Measurements from ENCODE around the gene ACKR2. TPM values are rescaled to one million over a fixed set of nuclear protein-coding genes. Genes with fewer than 3 reads are reported as not detected.
A peak's percentile ranks its signal among the peaks of the same experiment; 100 is the strongest.
"Not testable (repeated sequence)": the region's sequence is repeated elsewhere in the genome, so short reads cannot be mapped to it uniquely, and the experiment has no call there.

Gene ACKR2
- total RNA-seq, 4 donors from 2014 or later = 5.6 to 15.3 (median 10.7) TPM

DNA sequence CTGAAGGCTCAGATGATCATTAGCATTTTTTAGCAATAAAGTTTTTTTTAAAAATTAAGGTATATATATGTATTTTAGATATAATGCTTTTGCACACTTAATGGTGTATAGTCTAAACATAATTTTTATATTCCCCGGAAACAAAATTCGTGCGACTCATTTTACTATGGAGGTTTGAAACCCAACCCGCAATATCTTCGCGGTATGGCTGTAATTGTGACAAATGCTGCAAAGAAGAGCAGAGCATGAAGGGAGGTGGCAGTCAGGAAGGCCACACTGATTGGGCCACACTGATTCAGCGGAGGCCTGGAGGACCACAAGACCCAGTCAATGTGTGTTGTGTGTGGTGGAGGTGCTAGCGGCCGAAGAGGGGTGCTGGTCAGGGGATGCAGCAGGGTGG lies 70.9 kb downstream of the ACKR2 start:
- Histone ChIP-seq H3K27ac (peak overlapping the region in 1 of 3 donors; percentile 81), H3K27me3 (no peaks in the 10 kb centered on the region), H3K9me3 (no peaks in the 10 kb centered on the region), H3K4me1 (peaks cover 5 to 7% of the 10 kb centered on the region in 2 donors), H3K4me3 (replicated peaks in 1 of 3) (peak overlapping the region in 1 of 3 donors; percentile 76), H3K36me3 (no peaks in the 10 kb centered on the region)
- TF ChIP-seq, protein P1, sequence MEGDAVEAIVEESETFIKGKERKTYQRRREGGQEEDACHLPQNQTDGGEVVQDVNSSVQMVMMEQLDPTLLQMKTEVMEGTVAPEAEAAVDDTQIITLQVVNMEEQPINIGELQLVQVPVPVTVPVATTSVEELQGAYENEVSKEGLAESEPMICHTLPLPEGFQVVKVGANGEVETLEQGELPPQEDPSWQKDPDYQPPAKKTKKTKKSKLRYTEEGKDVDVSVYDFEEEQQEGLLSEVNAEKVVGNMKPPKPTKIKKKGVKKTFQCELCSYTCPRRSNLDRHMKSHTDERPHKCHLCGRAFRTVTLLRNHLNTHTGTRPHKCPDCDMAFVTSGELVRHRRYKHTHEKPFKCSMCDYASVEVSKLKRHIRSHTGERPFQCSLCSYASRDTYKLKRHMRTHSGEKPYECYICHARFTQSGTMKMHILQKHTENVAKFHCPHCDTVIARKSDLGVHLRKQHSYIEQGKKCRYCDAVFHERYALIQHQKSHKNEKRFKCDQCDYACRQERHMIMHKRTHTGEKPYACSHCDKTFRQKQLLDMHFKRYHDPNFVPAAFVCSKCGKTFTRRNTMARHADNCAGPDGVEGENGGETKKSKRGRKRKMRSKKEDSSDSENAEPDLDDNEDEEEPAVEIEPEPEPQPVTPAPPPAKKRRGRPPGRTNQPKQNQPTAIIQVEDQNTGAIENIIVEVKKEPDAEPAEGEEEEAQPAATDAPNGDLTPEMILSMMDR (IDR thresholded peaks at IDR 0.05) = no peak
- no peak for TF ChIP-seq POLR2A (IDR thresholded peaks at IDR 0.05)
- WGBS, 2 donors = 84 to 86% methylated on average over 9 of the region's 9 CpGs
- DNase-seq = no peak
- intact Hi-C loops (cut with DNase I) = loop anchor here (5.0 kb wide), 1 partner anchor 98 kb away; no protein-coding TSS in a partner anchor

DNA sequence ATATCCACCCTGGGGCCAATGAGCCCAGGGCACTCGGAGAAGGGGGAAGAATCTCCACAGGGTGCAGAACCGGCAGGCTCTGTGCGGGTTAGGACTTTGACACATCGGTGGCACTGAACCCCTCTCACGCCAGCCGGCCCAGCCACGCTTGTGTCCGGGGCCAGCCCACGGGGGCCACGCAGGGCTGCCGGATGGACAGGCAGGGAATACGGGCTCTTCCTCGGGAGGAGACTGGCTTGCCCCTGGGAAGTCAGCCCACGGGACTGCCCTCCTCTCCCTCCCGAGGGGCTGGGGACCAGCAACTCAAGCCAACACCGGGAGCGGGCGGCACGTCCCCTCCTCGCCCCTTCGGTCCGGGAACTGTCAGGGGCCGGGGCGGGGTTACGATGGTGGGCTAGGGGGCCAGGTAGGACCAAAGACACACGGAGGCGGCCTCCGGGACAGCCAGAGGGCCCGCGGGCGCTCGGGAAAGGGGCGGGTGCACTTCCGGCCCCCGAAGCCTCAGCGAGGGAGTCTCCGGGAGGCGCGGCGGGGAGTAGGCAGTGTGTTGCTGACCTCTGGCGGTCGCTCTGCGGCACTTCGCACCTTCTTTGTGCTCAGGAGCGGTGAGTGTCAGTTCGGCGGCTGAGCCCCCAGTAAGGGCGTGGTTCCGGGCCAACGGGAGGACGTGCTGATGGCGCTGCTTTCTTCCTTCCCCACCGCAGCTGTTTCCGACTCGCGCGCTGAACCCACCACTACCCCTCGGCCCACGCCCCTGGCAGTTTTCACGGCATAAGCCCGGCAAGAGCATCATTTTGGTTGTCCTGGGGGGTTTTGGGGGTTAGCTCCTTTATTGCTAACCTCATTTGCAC lies 71.6 kb downstream of the ACKR2 start:
- WGBS, 2 donors = 1 to 4% methylated on average over 15 to 17 of the region's 61 CpGs
- no peaks in the 10 kb centered on the region for H3K27me3 ChIP-seq
- H3K4me1 ChIP-seq = peaks cover 5 to 7% of the 10 kb centered on the region in 2 donors
- peak in 1 of 2 donors; percentile 31 for TF ChIP-seq POLR2A (IDR thresholded peaks at IDR 0.05)
- TF ChIP-seq, protein P1 (IDR thresholded peaks at IDR 0.05) = peak; percentile 79 to 95 (median 86)
- peak; percentile 83 to 88 for DNase-seq
- no peaks in the 10 kb centered on the region for H3K9me3 ChIP-seq
- no peaks in the 10 kb centered on the region for H3K36me3 ChIP-seq
- intact Hi-C loops (cut with DNase I) = loop anchor here (5.0 kb wide), 1 partner anchor 99 kb away; no protein-coding TSS in a partner anchor
- H3K4me3 ChIP-seq (replicated peaks in 1 of 3) = peak overlapping the region; percentile 61 to 81 (median 76)
- H3K27ac ChIP-seq = peak overlapping the region; percentile 47 to 81 (median 65)

DNA sequence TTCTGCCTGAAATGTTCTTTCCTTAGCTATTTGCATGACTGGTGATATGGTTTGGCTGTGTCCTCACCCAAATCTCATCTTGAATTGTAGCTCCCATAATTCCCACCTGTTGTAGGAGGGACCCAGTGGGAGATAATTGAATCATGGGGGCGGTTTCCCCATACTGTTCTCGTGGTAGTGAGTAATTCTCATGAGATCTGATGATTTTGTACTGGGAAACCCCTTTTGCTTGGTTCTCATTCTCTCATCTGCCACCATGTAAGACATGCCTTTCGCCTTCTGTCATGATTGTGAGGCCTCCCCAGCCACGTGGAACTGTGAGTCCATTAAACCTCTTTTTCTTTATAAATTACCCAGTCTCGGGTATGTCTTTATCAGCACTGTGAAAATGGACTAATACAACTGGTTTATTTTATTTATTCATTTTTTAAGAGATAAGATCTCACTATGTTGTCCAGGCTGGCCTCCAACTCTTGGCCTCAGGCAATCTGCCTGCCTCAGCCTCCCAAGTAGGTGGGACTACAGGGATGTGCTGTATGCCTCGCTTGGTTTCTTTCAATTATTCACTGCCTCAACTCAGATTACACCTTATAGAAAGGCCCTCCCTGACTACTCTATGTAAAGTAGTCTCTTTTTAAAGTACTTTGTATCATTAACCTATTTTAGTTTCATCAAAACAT lies 74.1 kb downstream of the ACKR2 start:
- not testable (repeated sequence) for H3K36me3 ChIP-seq; H3K4me1 ChIP-seq; H3K27me3 ChIP-seq; H3K4me3 ChIP-seq (replicated peaks in 1 of 3); DNase-seq; H3K27ac ChIP-seq; H3K9me3 ChIP-seq
- 86 to 91% methylated on average over 6 of the region's 6 CpGs for WGBS, 2 donors
- intact Hi-C loops (cut with DNase I) = loop anchor here (5.0 kb wide), 1 partner anchor 101 kb away; no protein-coding TSS in a partner anchor

DNA sequence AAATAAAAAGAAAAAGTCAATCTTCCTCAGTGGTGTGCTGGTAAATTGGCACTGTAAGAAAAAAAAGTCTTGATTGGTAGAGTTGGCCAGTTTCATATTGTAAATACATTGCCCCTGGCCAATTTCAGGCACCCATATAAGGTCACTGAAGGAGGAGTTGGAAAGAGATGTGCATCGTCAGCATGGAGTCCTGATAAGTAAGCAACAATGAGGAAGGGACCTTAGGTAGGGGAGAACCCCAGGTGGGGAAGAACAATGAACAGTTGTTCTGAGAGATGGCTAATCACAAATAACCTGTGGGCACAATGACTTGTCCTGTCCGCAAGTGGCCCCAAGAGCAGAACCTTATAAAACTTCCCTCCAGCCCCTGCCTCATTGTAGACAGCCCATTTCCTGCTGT lies 75.1 kb downstream of the ACKR2 start:
- Histone ChIP-seq H3K27me3 (no peaks in the 10 kb centered on the region), H3K36me3 (no peaks in the 10 kb centered on the region), H3K4me3 (replicated peaks in 1 of 3) (no peak overlapping the region), H3K27ac (no peak overlapping the region), H3K9me3 (no peaks in the 10 kb centered on the region), H3K4me1 (peaks cover 5 to 7% of the 10 kb centered on the region in 2 donors)
- intact Hi-C loops (cut with DNase I) = loop anchor here (5.0 kb wide), 1 partner anchor 102 kb away; no protein-coding TSS in a partner anchor
- whole genome bisulfite sequencing, 2 donors = 90 to 94% methylated on average over 2 of the region's 2 CpGs
- no peak for DNase-seq
- no peak for TF ChIP-seq POLR2A (IDR thresholded peaks at IDR 0.05)
- TF ChIP-seq, protein P1 (IDR thresholded peaks at IDR 0.05) = no peak

DNA sequence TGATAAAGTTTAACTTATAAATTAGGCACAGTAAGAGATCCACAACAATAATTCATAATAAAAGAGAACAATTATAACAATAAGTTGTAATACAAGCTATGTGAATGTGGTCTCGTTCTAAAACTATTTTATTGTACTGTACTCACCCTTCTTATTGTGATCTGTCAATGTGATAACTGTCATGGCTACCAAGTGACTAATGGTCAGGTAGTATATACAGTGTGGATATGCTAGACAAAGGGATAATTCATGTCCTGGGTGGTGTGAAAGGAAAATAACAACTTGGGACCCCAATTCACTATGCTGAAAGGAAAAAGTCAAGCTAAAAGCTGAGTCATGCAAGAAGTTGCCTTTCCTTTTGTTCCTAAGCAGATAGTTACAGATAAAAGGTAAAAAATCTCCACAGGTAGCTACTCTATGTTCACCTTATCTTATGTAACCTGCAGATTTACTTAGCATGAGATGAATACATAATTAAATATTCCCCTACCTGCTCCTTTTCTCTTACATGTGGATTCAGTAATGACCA lies 77.1 kb downstream of the ACKR2 start:
- 79 to 85% methylated on average over 1 of the region's 1 CpG for WGBS, 2 donors
- DNase-seq = no peak
- no peak overlapping the region for H3K27ac ChIP-seq
- H3K4me3 ChIP-seq (replicated peaks in 1 of 3) = no peak overlapping the region
- intact Hi-C loops (cut with DNase I) = no loop called here
- no peaks in the 10 kb centered on the region for H3K27me3 ChIP-seq
- peaks cover 2 to 3% of the 10 kb centered on the region in 2 donors for H3K4me1 ChIP-seq
- no peaks in the 10 kb centered on the region for H3K36me3 ChIP-seq
- no peaks in the 10 kb centered on the region for H3K9me3 ChIP-seq
- TF ChIP-seq, protein P1 (IDR thresholded peaks at IDR 0.05) = no peak
- no peak for TF ChIP-seq POLR2A (IDR thresholded peaks at IDR 0.05)

All from thyroid gland (tissue), 4 donors.